ENCODE measurements around the gene TNFAIP8. TPM values are rescaled to one million over a fixed set of nuclear protein-coding genes. Genes with fewer than 3 reads are reported as not detected.
A peak's percentile ranks its signal among the peaks of the same experiment; 100 is the strongest.

TNFAIP8 gene
- total and polyA plus RNA-seq, 2 of the 13 experiments (the other 11 are each of a cell fraction or from before 2014, with no cell fraction given), result 6.4 to 11.2 TPM

DNA sequence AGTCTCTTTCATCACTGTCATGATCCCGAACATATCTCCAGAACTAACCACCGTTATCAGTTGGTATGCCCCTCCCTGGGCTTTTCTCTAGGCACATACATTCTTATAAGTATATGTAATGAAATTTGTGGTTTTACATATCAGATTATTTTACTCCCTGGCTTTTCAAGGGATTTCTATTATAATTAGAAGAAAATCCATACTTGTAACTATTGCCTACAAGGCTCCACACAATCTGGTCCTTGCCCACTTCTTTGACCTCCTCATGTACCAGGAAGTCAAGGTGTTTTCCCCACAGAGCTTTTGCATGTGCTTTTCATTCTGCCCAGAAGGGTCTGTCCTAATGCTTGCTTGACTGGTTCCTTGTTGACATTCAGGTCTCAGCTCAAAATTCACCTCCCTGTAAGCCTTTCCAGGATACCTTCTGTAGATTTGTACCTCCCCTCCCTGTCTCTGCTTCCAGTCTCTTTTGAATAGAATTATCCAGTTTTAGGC, 62.8 kb downstream of the TNFAIP8 start:
- FAIRE-seq (no peak), ATAC-seq (peak; percentile 43; the same call in 2 of the 3 replicates), DNase-seq (ENCODE audit: low spot score) (no peak)
- H3K36me3 ChIP-seq (replicated peaks in 1 of 2; ENCODE audit: control insufficient read depth in 1 of 2, insufficient read depth in 2 of 2, low read length in 2 of 2), result no peaks in the 10 kb centered on the region
- WGBS (ENCODE audit: low lambda C conversion rate), result 1% methylated on average over 2 of the region's 2 CpGs
- H3K4me1 ChIP-seq (ENCODE audit: insufficient read depth, low read length), result peaks cover 7% of the 10 kb centered on the region
- BruUV-seq (replicated peaks), result no TSS peak
- no peaks in the 10 kb centered on the region for H3K9me3 ChIP-seq (ENCODE audit: low read length)
- in situ Hi-C loops (cut with HindIII; ENCODE audit: extremely low pct_ligation_motif_present, low pct_unique_long_range_greater_than_20kb), result loop anchor here (10.0 kb wide), 2 partner anchors 394 to 434 kb away; partner anchors contain the start of gene DTWD2
- no peak overlapping the region for H3K9ac ChIP-seq (ENCODE audit: insufficient read depth, low read depth, low read length)
- H4K20me1 ChIP-seq (ENCODE audit: insufficient read depth, low read length), result no peaks in the 10 kb centered on the region
- no peaks in the 10 kb centered on the region; a peak in 1 of 5 replicates for H3K27me3 ChIP-seq (ENCODE audit: control insufficient read depth in 1 of 2, insufficient read depth in 2 of 2, low read length in 2 of 2)
- H3K79me2 ChIP-seq (ENCODE audit: insufficient read depth, low read length), result no peaks in the 10 kb centered on the region
- ChIA-PET POLR2A (no interaction called here), CTCF (ENCODE audit: low intra/inter-chr PET ratio, low total read pairs) (no interaction called here)
- no peak overlapping the region for H3K27ac ChIP-seq (ENCODE audit: extremely low read length, insufficient read depth, low read length)
- intact Hi-C loops (cut with micrococcal nuclease; ENCODE audit: unreplicated experiment), result no loop called here
- no peak overlapping the region for H3K4me3 ChIP-seq (replicated peaks in 1 of 3; ENCODE audit: insufficient read depth in 1 of 3, low read depth in 2 of 3, low read length in 3 of 3)
- TF ChIP-seq ZNF841 (CRISPR knock-in tag; IDR thresholded peaks at IDR 0.05; ENCODE audit: borderline replicate concordance) (no peak), MYPOP (CRISPR knock-in tag; IDR thresholded peaks at IDR 0.05) (no peak), ZNF501 (CRISPR knock-in tag; IDR thresholded peaks at IDR 0.05) (no peak), SIN3A (IDR thresholded peaks at IDR 0.05; ENCODE audit: borderline replicate concordance, low read depth, low read length) (no peak), ZBTB3 (CRISPR knock-in tag; IDR thresholded peaks at IDR 0.05; ENCODE audit: borderline replicate concordance, low read depth) (no peak), GATAD2A (CRISPR knock-in tag; IDR thresholded peaks at IDR 0.05) (no peak), ZFP1 (CRISPR knock-in tag; IDR thresholded peaks at IDR 0.05) (no peak), ZNF780A (CRISPR knock-in tag; IDR thresholded peaks at IDR 0.05) (no peak), ZNF577 (CRISPR knock-in tag; IDR thresholded peaks at IDR 0.05; ENCODE audit: borderline replicate concordance, low read depth) (no peak), PREB (CRISPR knock-in tag; IDR thresholded peaks at IDR 0.05) (no peak), SAP130 (CRISPR knock-in tag; IDR thresholded peaks at IDR 0.05; ENCODE audit: low read depth) (no peak), ZC3H13 (CRISPR knock-in tag; IDR thresholded peaks at IDR 0.05) (no peak), IRX3 (CRISPR knock-in tag; IDR thresholded peaks at IDR 0.05; ENCODE audit: borderline replicate concordance, low read depth) (no peak), HNRNPK (IDR thresholded peaks at IDR 0.05; ENCODE audit: low read depth, low read length, poor library complexity, severe bottlenecking) (no peak), ATM (IDR thresholded peaks at IDR 0.05; ENCODE audit: borderline replicate concordance) (no peak), BORCS8-MEF2B (CRISPR knock-in tag; IDR thresholded peaks at IDR 0.05) (no peak)
- TF ChIP-seq, protein P1, sequence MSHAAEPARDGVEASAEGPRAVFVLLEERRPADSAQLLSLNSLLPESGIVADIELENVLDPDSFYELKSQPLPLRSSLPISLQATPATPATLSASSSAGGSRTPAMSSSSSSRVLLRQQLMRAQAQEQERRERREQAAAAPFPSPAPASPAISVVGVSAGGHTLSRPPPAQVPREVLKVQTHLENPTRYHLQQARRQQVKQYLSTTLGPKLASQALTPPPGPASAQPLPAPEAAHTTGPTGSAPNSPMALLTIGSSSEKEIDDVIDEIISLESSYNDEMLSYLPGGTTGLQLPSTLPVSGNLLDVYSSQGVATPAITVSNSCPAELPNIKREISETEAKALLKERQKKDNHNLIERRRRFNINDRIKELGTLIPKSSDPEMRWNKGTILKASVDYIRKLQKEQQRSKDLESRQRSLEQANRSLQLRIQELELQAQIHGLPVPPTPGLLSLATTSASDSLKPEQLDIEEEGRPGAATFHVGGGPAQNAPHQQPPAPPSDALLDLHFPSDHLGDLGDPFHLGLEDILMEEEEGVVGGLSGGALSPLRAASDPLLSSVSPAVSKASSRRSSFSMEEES (CRISPR knock-in tag; IDR thresholded peaks at IDR 0.05), result no peak
- TF ChIP-seq, protein P2, sequence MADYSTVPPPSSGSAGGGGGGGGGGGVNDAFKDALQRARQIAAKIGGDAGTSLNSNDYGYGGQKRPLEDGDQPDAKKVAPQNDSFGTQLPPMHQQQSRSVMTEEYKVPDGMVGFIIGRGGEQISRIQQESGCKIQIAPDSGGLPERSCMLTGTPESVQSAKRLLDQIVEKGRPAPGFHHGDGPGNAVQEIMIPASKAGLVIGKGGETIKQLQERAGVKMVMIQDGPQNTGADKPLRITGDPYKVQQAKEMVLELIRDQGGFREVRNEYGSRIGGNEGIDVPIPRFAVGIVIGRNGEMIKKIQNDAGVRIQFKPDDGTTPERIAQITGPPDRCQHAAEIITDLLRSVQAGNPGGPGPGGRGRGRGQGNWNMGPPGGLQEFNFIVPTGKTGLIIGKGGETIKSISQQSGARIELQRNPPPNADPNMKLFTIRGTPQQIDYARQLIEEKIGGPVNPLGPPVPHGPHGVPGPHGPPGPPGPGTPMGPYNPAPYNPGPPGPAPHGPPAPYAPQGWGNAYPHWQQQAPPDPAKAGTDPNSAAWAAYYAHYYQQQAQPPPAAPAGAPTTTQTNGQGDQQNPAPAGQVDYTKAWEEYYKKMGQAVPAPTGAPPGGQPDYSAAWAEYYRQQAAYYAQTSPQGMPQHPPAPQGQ (CRISPR knock-in tag; IDR thresholded peaks at IDR 0.05; ENCODE audit: borderline replicate concordance), result no peak
- no peak overlapping the region for H3K4me2 ChIP-seq (ENCODE audit: low read depth, low read length)
- no peak overlapping the region for H2AFZ ChIP-seq (ENCODE audit: low read length)

Measured in HepG2 (cell line).